KMS-11 (cell line): ENCODE measurements around the gene PSMD9.

Experiments used
- H2AFZ ChIP-seq: fragments of 200-600 bp; sonication (generic); 2 replicates; pipeline ENCODE4 v1.6.1; 2016; ENCODE audit warnings: antibody characterized with exemption, mixed run types, low read depth
- H3K27ac ChIP-seq: fragments of 200-600 bp; sonication (generic); 2 replicates; pipeline ENCODE4 v1.6.1; 2016; ENCODE audit warnings: mild to moderate bottlenecking, mixed run types
- H3K27me3 ChIP-seq: fragments of 200-600 bp; sonication (generic); 2 replicates; pipeline ENCODE4 v1.6.1; 2017; ENCODE audit warnings: mild to moderate bottlenecking, low read depth, mixed run types, moderate library complexity; ENCODE audit not compliant: insufficient read depth
- H3K36me3 ChIP-seq: fragments of 200-600 bp; sonication (generic); 2 replicates; pipeline ENCODE4 v1.6.1; 2017; ENCODE audit warnings: mild to moderate bottlenecking, mixed run types; ENCODE audit not compliant: insufficient read depth
- H3K4me1 ChIP-seq: fragments of 200-600 bp; sonication (generic); 2 replicates; pipeline ENCODE4 v1.6.1; 2016; ENCODE audit warnings: mild to moderate bottlenecking, low read depth, mixed run types; ENCODE audit not compliant: poor library complexity, severe bottlenecking
- H3K4me2 ChIP-seq: fragments of 200-600 bp; sonication (generic); 2 replicates; pipeline ENCODE4 v1.7.0; 2016; ENCODE audit warnings: mild to moderate bottlenecking, mixed run types
- H3K4me3 ChIP-seq: fragments of 200-600 bp; sonication (generic); IDR thresholded peaks from 2 replicates; pipeline ENCODE4 v1.6.1; 2017; ENCODE audit warnings: low read depth, low read length, mixed read lengths; ENCODE audit not compliant: insufficient read depth
- H3K79me2 ChIP-seq: fragments of 200-600 bp; sonication (generic); 2 replicates; pipeline ENCODE4 v1.6.1; 2016; ENCODE audit warnings: low read depth, mixed run types; ENCODE audit not compliant: insufficient read depth
- H3K9ac ChIP-seq: fragments of 200-600 bp; sonication (generic); 2 replicates; pipeline ENCODE4 v1.6.1; 2016; ENCODE audit warnings: mild to moderate bottlenecking, mixed run types
- H4K20me1 ChIP-seq: fragments of 200-600 bp; sonication (generic); 2 replicates; pipeline ENCODE4 v1.6.1; 2016; ENCODE audit warnings: mild to moderate bottlenecking, mixed run types; ENCODE audit not compliant: insufficient read depth
- TF ChIP-seq, protein P1 (sequence below): fragments of 200-600 bp; sonication (generic); conservative IDR thresholded peaks from 2 replicates; pipeline ENCODE4 v1.6.1; 2017; ENCODE audit warnings: low read depth, mild to moderate bottlenecking, antibody characterized with exemption, low read length, moderate library complexity, mixed read lengths

PSMD9 gene

DNA sequence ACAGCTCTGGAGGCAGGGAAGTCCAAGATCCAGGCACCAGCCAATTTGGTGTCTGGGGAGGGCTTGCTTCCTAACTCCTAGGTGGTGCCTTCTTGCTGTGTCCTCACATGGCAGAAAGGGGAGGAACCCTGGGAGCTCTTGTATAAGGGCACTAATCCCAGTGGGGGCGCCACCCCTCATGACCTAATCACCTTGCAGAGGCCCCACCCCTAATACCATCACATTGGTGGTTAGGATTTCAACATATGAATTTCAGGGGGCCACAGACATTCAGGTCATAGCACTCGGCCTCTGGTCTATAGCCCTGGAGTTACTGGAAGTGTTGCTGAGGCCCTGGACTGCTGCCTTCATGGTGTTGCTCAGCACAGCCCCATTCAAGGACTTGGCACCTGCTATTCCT is 14.6 kb downstream of the PSMD9 start:
- H3K4me1 ChIP-seq = no peaks in the 10 kb centered on the region
- TF ChIP-seq, protein P1, sequence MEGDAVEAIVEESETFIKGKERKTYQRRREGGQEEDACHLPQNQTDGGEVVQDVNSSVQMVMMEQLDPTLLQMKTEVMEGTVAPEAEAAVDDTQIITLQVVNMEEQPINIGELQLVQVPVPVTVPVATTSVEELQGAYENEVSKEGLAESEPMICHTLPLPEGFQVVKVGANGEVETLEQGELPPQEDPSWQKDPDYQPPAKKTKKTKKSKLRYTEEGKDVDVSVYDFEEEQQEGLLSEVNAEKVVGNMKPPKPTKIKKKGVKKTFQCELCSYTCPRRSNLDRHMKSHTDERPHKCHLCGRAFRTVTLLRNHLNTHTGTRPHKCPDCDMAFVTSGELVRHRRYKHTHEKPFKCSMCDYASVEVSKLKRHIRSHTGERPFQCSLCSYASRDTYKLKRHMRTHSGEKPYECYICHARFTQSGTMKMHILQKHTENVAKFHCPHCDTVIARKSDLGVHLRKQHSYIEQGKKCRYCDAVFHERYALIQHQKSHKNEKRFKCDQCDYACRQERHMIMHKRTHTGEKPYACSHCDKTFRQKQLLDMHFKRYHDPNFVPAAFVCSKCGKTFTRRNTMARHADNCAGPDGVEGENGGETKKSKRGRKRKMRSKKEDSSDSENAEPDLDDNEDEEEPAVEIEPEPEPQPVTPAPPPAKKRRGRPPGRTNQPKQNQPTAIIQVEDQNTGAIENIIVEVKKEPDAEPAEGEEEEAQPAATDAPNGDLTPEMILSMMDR = no peak
- no peak overlapping the region for H3K4me2 ChIP-seq
- H3K4me3 ChIP-seq = no peak overlapping the region
- H3K9ac ChIP-seq = no peak overlapping the region
- H2AFZ ChIP-seq = no peak overlapping the region
- H3K36me3 ChIP-seq = no peaks in the 10 kb centered on the region
- no peaks in the 10 kb centered on the region for H3K79me2 ChIP-seq
- no peaks in the 10 kb centered on the region for H4K20me1 ChIP-seq
- no peaks in the 10 kb centered on the region for H3K27me3 ChIP-seq
- no peak overlapping the region for H3K27ac ChIP-seq

DNA sequence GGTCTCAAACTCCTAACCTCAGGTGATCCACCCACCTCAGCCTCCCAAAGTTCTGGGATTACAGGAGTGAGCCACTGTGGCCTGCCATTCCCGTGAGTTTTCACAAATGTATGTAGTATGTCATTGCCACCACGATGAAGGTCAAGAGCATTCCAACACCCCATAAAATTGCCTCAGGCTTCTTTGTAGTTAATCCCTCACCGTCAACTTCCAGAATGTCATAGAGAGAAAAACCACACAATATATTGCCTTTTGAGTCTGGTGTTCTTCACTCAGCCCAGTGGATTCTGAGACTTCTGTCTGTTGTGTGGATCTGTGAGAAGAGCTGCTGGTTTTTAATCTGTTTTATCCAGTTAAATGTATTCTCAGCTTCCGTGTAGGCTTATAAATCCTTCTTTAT is 17.2 kb downstream of the PSMD9 start:
- Histone ChIP-seq H3K27me3 (no peaks in the 10 kb centered on the region), H2AFZ (no peak overlapping the region), H3K9ac (no peak overlapping the region), H4K20me1 (no peaks in the 10 kb centered on the region), H3K4me1 (no peaks in the 10 kb centered on the region), H3K27ac (no peak overlapping the region), H3K79me2 (no peaks in the 10 kb centered on the region), H3K36me3 (no peaks in the 10 kb centered on the region), H3K4me2 (no peak overlapping the region), H3K4me3 (no peak overlapping the region)
- TF ChIP-seq, protein P1 = no peak

DNA sequence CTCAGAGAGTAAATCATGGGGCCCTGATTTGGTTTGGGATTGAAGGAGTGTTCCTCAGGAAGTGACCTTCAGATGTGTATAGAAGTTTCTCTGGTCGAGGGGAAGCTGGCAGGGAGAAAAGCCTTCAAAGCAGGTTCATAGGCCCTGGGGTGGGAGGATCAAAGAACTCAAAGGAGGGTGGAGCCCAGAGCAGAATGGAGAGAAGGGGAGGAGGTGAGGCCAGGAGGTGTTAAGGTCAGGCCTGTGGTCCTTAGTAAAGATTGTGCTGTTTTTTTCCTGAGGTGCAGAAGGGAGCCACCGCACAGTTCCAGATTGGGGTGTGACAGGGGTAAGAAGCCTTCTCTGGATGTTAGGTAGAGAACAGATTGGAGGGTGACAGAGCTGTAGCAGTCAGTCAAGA is 20.1 kb downstream of the PSMD9 start:
- Histone ChIP-seq H3K27me3 (no peaks in the 10 kb centered on the region), H3K4me3 (no peak overlapping the region), H3K36me3 (no peaks in the 10 kb centered on the region), H3K79me2 (no peaks in the 10 kb centered on the region), H3K9ac (no peak overlapping the region), H3K27ac (no peak overlapping the region), H3K4me1 (peaks cover 5% of the 10 kb centered on the region), H4K20me1 (no peaks in the 10 kb centered on the region), H3K4me2 (no peak overlapping the region), H2AFZ (no peak overlapping the region)
- TF ChIP-seq, protein P1 = no peak

DNA sequence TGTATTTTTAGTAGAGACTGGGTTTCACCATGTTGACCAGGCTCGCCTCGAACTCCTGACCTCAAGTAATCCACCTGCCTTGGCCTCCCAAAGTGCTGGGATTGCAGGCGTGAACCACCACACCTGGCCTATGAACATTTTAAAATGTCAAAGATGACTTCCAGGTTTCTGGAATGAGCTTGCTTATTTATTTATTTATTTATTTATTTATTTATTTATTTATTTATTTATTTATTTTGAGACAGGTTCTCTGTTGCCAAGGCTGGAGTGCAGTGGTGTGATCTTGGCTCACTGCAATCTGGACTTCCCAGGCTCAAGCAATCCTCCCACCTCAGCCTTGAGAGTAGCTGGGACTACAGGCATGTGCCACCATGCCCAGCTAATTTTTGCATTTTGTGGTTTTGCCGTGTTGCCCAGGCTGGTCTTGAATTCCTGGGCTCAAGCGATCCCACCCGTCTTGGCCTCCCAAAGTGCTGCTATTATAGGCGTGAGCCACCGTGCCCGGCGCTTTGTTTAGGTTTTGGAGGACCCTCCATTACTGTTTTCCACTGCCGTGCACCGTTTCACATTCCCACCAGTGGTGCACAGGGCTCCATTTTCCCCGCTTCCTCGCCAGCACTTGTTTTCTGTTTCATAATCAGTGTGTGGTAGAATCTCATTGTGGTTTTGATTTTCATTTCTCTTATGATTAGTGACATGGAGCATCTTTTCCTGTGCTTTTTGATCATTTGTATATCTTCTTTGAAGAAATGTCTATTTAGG is 23.4 kb downstream of the PSMD9 start:
- H3K27ac ChIP-seq = no peak overlapping the region
- H3K36me3 ChIP-seq = no peaks in the 10 kb centered on the region
- H3K4me1 ChIP-seq = peaks cover 5% of the 10 kb centered on the region

More for the DNA sequence above, 23.4 kb downstream of the PSMD9 start:
- H4K20me1 ChIP-seq = no peaks in the 10 kb centered on the region
- H3K4me2 ChIP-seq = no peak overlapping the region
- no peaks in the 10 kb centered on the region for H3K79me2 ChIP-seq
- H3K4me3 ChIP-seq = no peak overlapping the region
- H3K27me3 ChIP-seq = no peaks in the 10 kb centered on the region
- TF ChIP-seq, protein P1 = no peak
- no peak overlapping the region for H2AFZ ChIP-seq
- H3K9ac ChIP-seq = no peak overlapping the region
